NB4 (cell line): Measurements from ENCODE around the gene ATP1A4.

Experiments used
- CTCF ChIP-seq: IDR thresholded peaks from one replicate; pipeline ENCODE4 v1.5.1; 2012; ENCODE audit warnings: low read depth, low read length
- MAX ChIP-seq: IDR thresholded peaks from 2 replicates; pipeline ENCODE4 v1.6.1; 2011; ENCODE audit warnings: low read depth, low read length
- MYC ChIP-seq: IDR thresholded peaks from 2 replicates; pipeline ENCODE4 v1.6.1; 2011; ENCODE audit warnings: low read depth, low read length
- POLR2A ChIP-seq: IDR thresholded peaks from 2 replicates; pipeline ENCODE4 v1.6.1; 2011; ENCODE audit warnings: mild to moderate bottlenecking; ENCODE audit not compliant: insufficient read length; ENCODE audit errors: extremely low read depth

DNA sequence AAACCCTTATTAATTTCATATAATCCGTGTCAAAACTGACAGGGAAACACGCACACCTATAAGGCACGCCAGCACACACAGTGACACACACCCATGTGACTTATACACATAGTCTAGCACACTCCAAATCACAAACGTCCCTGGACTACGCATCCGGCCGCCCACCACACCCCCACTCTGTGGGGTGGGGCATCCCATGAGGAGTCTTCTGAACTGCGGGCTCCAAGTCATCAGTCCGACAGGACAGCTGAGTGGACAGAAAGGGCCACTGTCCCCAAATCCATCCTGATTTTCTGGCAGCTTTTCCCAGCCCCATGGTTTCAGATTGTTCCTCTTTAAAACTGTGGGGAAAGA lies 54.6 kb downstream of the ATP1A4 start:
- TF ChIP-seq POLR2A (no peak), CTCF (no peak), MAX (peak; percentile 39; the same call in 1 of the 2 replicates), MYC (0 out of 2 replicates have a peak, but pooled peaks have one; percentile 23)
